ENCODE data around the gene NDUFV1. TPM values are rescaled to one million over a fixed set of nuclear protein-coding genes. Genes with fewer than 3 reads are reported as not detected.
"Not testable (repeated sequence)": the region's sequence is repeated elsewhere in the genome, so short reads cannot be mapped to it uniquely, and the experiment has no call there.

The NDUFV1 gene
- total RNA-seq, 3 donors from 2014 or later: 159 to 222 (median 186) TPM

DNA sequence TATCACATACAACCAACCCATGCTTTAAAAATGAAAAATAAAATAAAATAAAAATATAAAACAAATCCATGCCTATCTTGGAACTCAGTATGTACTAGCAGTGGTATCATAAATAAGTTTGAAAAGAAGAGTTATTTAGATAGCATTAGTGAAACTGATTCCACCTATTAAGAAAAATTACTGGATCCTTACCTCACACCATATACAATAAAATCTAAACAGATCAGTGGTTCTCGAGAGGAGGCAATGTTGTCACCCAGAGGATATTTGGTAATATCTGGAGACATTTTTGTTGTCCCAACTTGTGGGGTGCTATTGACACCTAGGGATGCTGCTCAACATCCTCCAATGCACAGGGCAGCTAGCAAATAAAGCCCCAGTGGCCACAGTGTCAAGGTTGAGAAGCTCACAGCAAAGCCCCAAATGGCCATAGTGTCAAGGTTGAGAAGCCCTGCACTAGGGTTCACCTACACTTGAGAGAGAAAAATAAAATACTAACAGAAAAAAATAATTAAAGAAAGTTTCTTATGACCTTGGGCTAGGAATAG lies 9.9 kb upstream of the NDUFV1 start:
- no peaks in the 10 kb centered on the region for H3K4me1 ChIP-seq
- H3K36me3 ChIP-seq: no peaks in the 10 kb centered on the region
- TF ChIP-seq POLR2A (IDR thresholded peaks at IDR 0.05) (no peak), POLR2AphosphoS5 (IDR thresholded peaks at IDR 0.05) (no peak)
- TF ChIP-seq, protein P1, sequence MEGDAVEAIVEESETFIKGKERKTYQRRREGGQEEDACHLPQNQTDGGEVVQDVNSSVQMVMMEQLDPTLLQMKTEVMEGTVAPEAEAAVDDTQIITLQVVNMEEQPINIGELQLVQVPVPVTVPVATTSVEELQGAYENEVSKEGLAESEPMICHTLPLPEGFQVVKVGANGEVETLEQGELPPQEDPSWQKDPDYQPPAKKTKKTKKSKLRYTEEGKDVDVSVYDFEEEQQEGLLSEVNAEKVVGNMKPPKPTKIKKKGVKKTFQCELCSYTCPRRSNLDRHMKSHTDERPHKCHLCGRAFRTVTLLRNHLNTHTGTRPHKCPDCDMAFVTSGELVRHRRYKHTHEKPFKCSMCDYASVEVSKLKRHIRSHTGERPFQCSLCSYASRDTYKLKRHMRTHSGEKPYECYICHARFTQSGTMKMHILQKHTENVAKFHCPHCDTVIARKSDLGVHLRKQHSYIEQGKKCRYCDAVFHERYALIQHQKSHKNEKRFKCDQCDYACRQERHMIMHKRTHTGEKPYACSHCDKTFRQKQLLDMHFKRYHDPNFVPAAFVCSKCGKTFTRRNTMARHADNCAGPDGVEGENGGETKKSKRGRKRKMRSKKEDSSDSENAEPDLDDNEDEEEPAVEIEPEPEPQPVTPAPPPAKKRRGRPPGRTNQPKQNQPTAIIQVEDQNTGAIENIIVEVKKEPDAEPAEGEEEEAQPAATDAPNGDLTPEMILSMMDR (IDR thresholded peaks at IDR 0.05): no peak
- no peak for DNase-seq (ENCODE audit: low spot score in 2 of 2)
- intact Hi-C loops (cut with DNase I; ENCODE audit: low total_unique reads): no loop called here
- no peak overlapping the region for H3K4me3 ChIP-seq
- H3K27ac ChIP-seq: no peak overlapping the region
- no peaks in the 10 kb centered on the region for H3K27me3 ChIP-seq
- H3K9me3 ChIP-seq: no peaks in the 10 kb centered on the region

DNA sequence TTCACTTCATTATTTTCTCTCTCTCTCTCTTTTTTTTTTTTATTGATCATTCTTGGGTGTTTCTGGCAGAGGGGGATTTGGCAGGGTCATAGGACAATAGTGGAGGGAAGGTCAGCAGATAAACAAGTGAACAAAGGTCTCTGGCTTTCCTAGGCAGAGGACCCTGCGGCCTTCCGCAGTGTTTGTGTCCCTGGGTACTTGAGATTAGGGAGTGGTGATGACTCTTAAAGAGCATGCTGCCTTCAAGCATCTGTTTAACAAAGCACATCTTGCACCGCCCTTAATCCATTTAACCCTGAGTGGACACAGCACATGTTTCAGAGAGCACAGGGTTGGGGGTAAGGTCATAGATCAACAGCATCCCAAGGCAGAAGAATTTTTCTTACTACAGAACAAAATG lies 9.3 kb upstream of the NDUFV1 start:
- H3K27ac ChIP-seq; H3K36me3 ChIP-seq; H3K9me3 ChIP-seq; H3K4me1 ChIP-seq; H3K27me3 ChIP-seq; DNase-seq (ENCODE audit: low spot score in 2 of 2); H3K4me3 ChIP-seq; intact Hi-C loops (cut with DNase I; ENCODE audit: low total_unique reads): not testable (repeated sequence)

DNA sequence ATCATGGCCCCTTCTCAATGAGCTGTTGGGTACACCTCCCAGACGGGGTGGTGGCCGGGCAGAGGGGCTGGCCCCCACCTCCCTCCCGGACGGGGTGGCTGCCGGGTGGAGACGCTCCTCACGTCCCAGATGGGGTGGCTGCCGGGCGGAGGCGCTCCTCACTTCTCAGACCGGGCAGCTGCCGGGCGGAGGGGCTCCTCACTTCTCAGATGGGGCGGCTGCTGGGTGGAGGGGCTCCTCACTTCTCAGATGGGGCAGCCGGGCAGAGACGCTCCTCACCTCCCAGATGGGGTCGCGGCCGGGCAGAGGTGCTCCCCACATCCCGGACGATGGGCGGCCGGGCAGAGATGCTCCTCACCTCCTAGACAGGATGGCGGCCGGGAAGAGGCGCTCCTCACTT lies 8.8 kb upstream of the NDUFV1 start:
- H3K36me3 ChIP-seq; H3K27me3 ChIP-seq; H3K27ac ChIP-seq; H3K9me3 ChIP-seq; intact Hi-C loops (cut with DNase I; ENCODE audit: low total_unique reads); DNase-seq (ENCODE audit: low spot score in 2 of 2); H3K4me3 ChIP-seq; H3K4me1 ChIP-seq: not testable (repeated sequence)

DNA sequence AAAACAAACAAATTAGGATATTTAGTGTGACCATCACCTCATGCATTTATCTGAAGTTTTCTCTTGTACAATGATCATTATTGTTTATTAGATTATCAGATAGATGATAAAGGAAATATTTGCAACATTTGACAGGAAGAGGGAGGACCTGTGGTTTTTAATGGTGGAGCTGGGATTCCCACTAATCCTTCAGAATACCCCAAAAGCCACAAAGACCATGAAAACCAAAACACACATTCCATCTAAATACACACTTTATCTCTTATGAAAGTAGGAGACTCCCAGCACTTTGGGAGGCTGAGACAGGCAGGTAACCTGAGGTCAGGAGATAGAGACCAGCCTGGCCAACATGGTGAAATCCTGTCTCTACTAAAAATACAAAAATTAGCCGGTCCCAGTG lies 7.6 kb upstream of the NDUFV1 start:
- H3K27me3 ChIP-seq: no peaks in the 10 kb centered on the region
- H3K9me3 ChIP-seq: no peaks in the 10 kb centered on the region
- DNase-seq (ENCODE audit: low spot score in 2 of 2): no peak
- H3K36me3 ChIP-seq: no peaks in the 10 kb centered on the region
- intact Hi-C loops (cut with DNase I; ENCODE audit: low total_unique reads): no loop called here
- no peaks in the 10 kb centered on the region for H3K4me1 ChIP-seq
- no peak overlapping the region for H3K27ac ChIP-seq
- no peak overlapping the region for H3K4me3 ChIP-seq
- no peak for TF ChIP-seq POLR2AphosphoS5 (IDR thresholded peaks at IDR 0.05)

DNA sequence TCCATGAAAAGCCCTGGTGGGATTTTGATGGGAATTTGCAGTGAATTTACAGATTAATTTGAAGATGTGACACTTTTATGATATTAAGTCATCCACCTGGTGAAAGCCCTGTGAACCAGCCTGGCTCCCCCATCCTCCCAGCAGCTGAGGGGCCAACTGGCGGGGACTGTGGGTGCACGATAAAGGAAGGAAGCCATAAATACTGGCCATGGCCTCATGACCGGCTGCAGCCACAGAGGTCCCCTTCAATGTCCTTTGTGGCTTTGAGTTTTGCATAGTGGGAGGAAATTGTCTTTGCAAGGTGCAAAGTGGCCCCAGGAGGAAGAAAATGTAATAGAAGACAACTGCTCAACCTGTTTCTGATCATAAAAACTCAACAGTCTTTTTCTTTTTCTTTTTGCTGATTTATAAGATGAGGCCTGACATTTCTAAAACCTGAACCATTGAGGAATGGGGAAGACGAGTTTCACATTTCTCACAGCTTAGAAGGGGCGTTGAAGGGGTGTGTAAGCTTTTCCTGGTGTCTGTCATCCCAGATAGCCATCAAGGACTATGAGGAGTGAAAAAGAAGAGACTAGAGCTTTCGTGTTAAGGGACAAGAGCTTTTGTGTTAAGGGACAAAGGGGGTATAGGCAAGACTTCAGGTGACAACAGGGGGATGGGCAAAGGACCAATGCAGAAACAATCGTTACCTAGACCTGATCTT lies 6.3 kb upstream of the NDUFV1 start:
- Histone ChIP-seq H3K9me3 (no peaks in the 10 kb centered on the region), H3K4me3 (no peak overlapping the region), H3K4me1 (no peaks in the 10 kb centered on the region), H3K27ac (no peak overlapping the region), H3K36me3 (no peaks in the 10 kb centered on the region), H3K27me3 (no peaks in the 10 kb centered on the region)
- no peak for DNase-seq (ENCODE audit: low spot score in 2 of 2)
- intact Hi-C loops (cut with DNase I; ENCODE audit: low total_unique reads): no loop called here
- TF ChIP-seq POLR2A (IDR thresholded peaks at IDR 0.05) (no peak), POLR2AphosphoS5 (IDR thresholded peaks at IDR 0.05) (no peak)
- TF ChIP-seq, protein P1 (IDR thresholded peaks at IDR 0.05): no peak

DNA sequence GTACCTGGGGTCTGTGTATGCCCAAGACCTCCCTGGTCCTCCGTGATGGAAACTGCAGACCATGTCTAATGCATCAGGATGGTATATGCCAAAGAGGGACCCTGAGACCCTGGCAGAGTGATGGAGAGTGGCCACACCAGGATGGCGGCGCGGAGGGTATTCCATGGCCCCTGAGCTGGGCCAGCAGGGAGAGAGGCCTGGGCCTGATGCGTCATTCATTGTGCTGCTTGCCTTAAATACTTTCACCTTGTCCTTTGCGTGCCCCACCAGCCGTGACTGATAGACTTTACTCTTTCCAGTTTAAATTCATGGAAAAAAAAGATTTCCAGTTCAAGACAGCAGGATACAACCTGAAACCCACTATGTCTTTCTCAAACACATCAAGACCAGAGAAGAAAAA lies 5.6 kb upstream of the NDUFV1 start:
- Histone ChIP-seq H3K27ac (no peak overlapping the region), H3K9me3 (no peaks in the 10 kb centered on the region), H3K27me3 (no peaks in the 10 kb centered on the region), H3K4me1 (no peaks in the 10 kb centered on the region), H3K36me3 (no peaks in the 10 kb centered on the region), H3K4me3 (no peak overlapping the region)
- intact Hi-C loops (cut with DNase I; ENCODE audit: low total_unique reads): no loop called here
- DNase-seq (ENCODE audit: low spot score in 2 of 2): no peak
- TF ChIP-seq POLR2A (IDR thresholded peaks at IDR 0.05): no peak
- no peak for TF ChIP-seq POLR2AphosphoS5 (IDR thresholded peaks at IDR 0.05)
- TF ChIP-seq, protein P1 (IDR thresholded peaks at IDR 0.05): no peak

DNA sequence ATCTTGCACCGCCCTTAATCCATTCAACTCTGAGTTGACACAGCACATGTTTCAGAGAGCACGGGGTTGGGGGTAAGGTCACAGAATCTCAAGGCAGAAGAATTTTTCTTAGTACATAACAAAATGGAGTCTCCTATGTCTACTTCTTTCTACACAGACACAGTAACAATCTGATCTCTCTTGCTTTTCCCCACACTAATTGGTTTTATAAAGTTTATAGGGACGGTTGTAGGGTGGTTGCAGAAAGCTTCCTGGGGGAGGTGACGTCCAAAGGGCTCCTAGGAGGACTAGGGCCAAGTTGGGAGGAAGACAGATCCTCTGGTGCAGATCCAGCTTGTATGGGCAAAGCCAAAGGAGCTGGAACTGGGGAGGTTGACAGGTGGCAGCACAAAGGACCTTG lies 2.6 kb upstream of the NDUFV1 start:
- H3K4me1 ChIP-seq; DNase-seq (ENCODE audit: low spot score in 2 of 2); H3K27me3 ChIP-seq; intact Hi-C loops (cut with DNase I; ENCODE audit: low total_unique reads); H3K9me3 ChIP-seq; H3K36me3 ChIP-seq; H3K27ac ChIP-seq; H3K4me3 ChIP-seq: not testable (repeated sequence)

Measured in breast epithelium (tissue), 4 donors.